Parathyroid adenoma (tissue), 2 donors: Measurements from ENCODE around the gene EDIL3.

Experiments used
- H2AFZ ChIP-seq: fragments of 300-600 bp; sonication (generic); one replicate; pipeline ENCODE4 v1.7.0; 2017; ENCODE audit warnings: antibody characterized with exemption, mild to moderate bottlenecking
- H3K27ac ChIP-seq: fragments of 300-600 bp; sonication (generic); one replicate; pipeline ENCODE4 v1.7.0; 2017
- H3K27me3 ChIP-seq: fragments of 300-600 bp; sonication (generic); one replicate; pipeline ENCODE4 v1.7.0; 2017; ENCODE audit warnings: low read length; ENCODE audit not compliant: control insufficient read depth, insufficient read depth
- H3K36me3 ChIP-seq: fragments of 300-600 bp; sonication (generic); one replicate; pipeline ENCODE4 v1.7.0; 2017; ENCODE audit warnings: low read length; ENCODE audit not compliant: control insufficient read depth, insufficient read depth
- H3K4me1 ChIP-seq: fragments of 300-600 bp; sonication (generic); one replicate; pipeline ENCODE4 v1.7.0; 2017; ENCODE audit warnings: control low read depth
- H3K4me2 ChIP-seq: fragments of 300-600 bp; sonication (generic); one replicate; pipeline ENCODE4 v1.7.0; 2017; ENCODE audit warnings: low read length
- H3K4me3 ChIP-seq: fragments of 300-600 bp; sonication (generic); one replicate; pipeline ENCODE4 v1.7.0; 2017; ENCODE audit warnings: low read depth, low read length
- H3K79me2 ChIP-seq: fragments of 300-600 bp; sonication (generic); one replicate; pipeline ENCODE4 v1.7.0; 2017; ENCODE audit warnings: control low read depth
- H3K9ac ChIP-seq: fragments of 300-600 bp; sonication (generic); one replicate; pipeline ENCODE4 v1.7.0; 2017; ENCODE audit warnings: mild to moderate bottlenecking
- H3K9me3 ChIP-seq: fragments of 300-600 bp; sonication (generic); one replicate; pipeline ENCODE4 v1.7.0; 2017; ENCODE audit warnings: low read length; ENCODE audit not compliant: control insufficient read depth
- CTCF ChIP-seq: fragments of 300-600 bp; sonication (generic); IDR thresholded peaks from one replicate; pipeline ENCODE4 v1.7.0; 2017; ENCODE audit warnings: antibody characterized with exemption, mild to moderate bottlenecking
- donor health status: primary hyperparathyroidism.

EDIL3 gene

GRCh38 chr5:84272771-84273516 is 111.7 kb downstream of the EDIL3 start:
- no peak overlapping the region for H3K27ac ChIP-seq
- no peaks in the 10 kb centered on the region for H3K79me2 ChIP-seq
- H3K9me3 ChIP-seq: no peaks in the 10 kb centered on the region
- H3K36me3 ChIP-seq: no peaks in the 10 kb centered on the region
- H3K4me1 ChIP-seq: no peaks in the 10 kb centered on the region
- H2AFZ ChIP-seq: no peak overlapping the region
- TF ChIP-seq CTCF: no peak
- H3K9ac ChIP-seq: no peak overlapping the region
- H3K27me3 ChIP-seq: no peaks in the 10 kb centered on the region
- H3K4me2 ChIP-seq: no peak overlapping the region
- no peak overlapping the region for H3K4me3 ChIP-seq

DNA sequence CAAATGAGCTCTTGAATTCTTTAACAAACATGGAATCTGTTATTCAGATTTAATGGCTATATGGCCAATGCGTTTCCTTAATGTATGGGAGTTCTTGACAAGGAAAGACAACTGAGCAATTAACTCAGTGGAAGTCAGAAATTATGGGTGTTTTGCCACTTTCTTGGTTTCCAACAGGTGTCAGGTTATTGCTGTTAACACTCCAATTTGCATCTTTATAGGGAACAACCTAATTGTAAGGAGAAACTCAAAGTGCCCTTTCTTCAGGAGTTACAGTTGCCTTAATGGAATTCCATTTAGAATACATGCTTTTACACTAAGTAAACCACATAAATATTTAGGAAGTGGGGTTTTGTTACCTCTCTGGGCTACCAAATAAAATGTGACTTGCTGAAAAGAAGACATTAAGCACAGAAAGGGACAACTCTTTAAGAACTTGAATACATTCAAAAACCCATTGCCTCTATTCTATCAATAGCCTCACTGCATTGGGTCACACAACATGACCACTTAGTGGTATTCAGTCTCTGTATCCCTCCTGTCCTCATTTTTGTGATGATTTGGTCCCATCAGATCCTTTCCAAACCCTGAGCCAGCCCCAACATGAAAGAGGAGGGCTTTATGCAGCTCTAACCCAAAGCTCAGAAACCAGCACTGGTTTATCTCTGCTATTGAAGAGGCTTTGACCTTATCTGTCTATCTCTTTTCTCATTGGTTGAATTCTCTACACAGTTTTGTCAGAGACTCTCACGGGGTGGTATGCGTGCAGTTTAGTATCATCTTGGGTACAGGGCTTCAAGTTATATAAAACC is 118.7 kb downstream of the EDIL3 start:
- Histone ChIP-seq H3K27me3 (no peaks in the 10 kb centered on the region), H3K9ac (no peak overlapping the region), H2AFZ (no peak overlapping the region), H3K4me2 (no peak overlapping the region), H3K36me3 (no peaks in the 10 kb centered on the region), H3K4me1 (no peaks in the 10 kb centered on the region), H3K4me3 (no peak overlapping the region), H3K79me2 (no peaks in the 10 kb centered on the region), H3K27ac (no peak overlapping the region), H3K9me3 (no peaks in the 10 kb centered on the region)
- TF ChIP-seq CTCF: no peak

GRCh38 chr5:84265130-84265529 is 119.5 kb downstream of the EDIL3 start:
- TF ChIP-seq CTCF: no peak
- Histone ChIP-seq H3K27me3 (no peaks in the 10 kb centered on the region), H3K9ac (no peak overlapping the region)

GRCh38 chr5:84260939-84261338 is 123.7 kb downstream of the EDIL3 start:
- H3K27ac ChIP-seq: no peak overlapping the region
- no peak overlapping the region for H3K4me3 ChIP-seq
- H3K79me2 ChIP-seq: no peaks in the 10 kb centered on the region
- H3K4me2 ChIP-seq: no peak overlapping the region
- no peaks in the 10 kb centered on the region for H3K36me3 ChIP-seq
- H3K27me3 ChIP-seq: no peaks in the 10 kb centered on the region
- H3K9ac ChIP-seq: no peak overlapping the region
- no peak for TF ChIP-seq CTCF
- H3K4me1 ChIP-seq: no peaks in the 10 kb centered on the region
- H3K9me3 ChIP-seq: no peaks in the 10 kb centered on the region
- H2AFZ ChIP-seq: no peak overlapping the region

More at GRCh38 chr5:84265130-84265529, 119.5 kb downstream of the EDIL3 start:
- no peak overlapping the region for H2AFZ ChIP-seq
- no peaks in the 10 kb centered on the region for H3K36me3 ChIP-seq
- no peaks in the 10 kb centered on the region for H3K79me2 ChIP-seq
- no peak overlapping the region for H3K4me3 ChIP-seq
- H3K4me1 ChIP-seq: no peaks in the 10 kb centered on the region
- H3K4me2 ChIP-seq: no peak overlapping the region
- H3K9me3 ChIP-seq: no peaks in the 10 kb centered on the region
- no peak overlapping the region for H3K27ac ChIP-seq
